Neuron (in vitro differentiated cells): ENCODE results near the gene PDPR.
"Not testable (repeated sequence)": the region's sequence is repeated elsewhere in the genome, so short reads cannot be mapped to it uniquely, and the experiment has no call there.

ENCODE experiments used
- H2AFZ ChIP-seq: one replicate; pipeline ENCODE4 v1.6.1; 2013; ENCODE audit warnings: low read depth, mild to moderate bottlenecking, inconsistent platforms, low read length, moderate library complexity
- H3K27me3 ChIP-seq: one replicate; pipeline ENCODE4 v1.6.1; 2013; ENCODE audit warnings: low read length; ENCODE audit not compliant: insufficient read depth
- H3K36me3 ChIP-seq: one replicate; pipeline ENCODE4 v1.6.1; 2013; ENCODE audit warnings: low read length; ENCODE audit not compliant: insufficient read depth
- H3K4me1 ChIP-seq: one replicate; pipeline ENCODE4 v1.6.1; 2013; ENCODE audit warnings: low read length; ENCODE audit not compliant: insufficient read depth
- H3K4me3 ChIP-seq: 2 replicates; pipeline ENCODE4 v1.5.1; 2013; ENCODE audit warnings: mild to moderate bottlenecking, low read length, moderate library complexity
- H3K9me3 ChIP-seq: one replicate; pipeline ENCODE4 v1.6.1; 2013; ENCODE audit warnings: low read length

PDPR gene

DNA sequence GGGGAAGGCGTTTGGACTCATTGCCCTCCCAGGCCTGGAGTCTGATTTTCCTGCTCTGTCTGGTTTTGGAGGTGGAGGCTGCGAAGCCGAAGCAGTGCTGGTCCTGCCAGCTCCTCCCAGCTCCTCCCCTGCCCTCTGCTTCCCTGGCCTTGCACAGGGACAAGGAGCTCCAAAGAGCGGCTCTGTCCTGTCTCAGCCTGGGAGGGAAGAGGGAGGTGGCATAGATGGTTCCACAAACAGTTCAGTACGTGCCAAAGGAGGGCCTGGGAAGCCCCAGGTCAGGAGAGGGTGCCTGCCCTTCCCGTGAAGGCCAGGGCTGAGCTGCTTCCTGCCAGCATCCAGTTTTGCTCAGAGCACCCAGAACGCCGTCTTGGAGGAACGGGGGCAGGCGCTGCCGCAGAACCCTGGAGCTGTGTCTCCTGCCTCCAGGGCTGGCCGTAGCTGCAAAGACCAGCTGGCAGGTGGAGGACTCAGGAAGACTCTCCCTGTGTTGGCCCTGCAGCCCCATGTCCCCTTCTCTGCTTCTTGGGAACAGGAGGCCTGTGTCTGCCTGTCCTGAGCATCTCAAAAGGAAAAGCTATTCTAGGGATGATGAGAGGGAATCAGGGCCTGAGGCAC is 82.7 kb downstream of the PDPR start:
- H3K27me3 ChIP-seq, H3K36me3 ChIP-seq, H3K4me3 ChIP-seq, H3K9me3 ChIP-seq, H3K4me1 ChIP-seq, H2AFZ ChIP-seq: not testable (repeated sequence)

DNA sequence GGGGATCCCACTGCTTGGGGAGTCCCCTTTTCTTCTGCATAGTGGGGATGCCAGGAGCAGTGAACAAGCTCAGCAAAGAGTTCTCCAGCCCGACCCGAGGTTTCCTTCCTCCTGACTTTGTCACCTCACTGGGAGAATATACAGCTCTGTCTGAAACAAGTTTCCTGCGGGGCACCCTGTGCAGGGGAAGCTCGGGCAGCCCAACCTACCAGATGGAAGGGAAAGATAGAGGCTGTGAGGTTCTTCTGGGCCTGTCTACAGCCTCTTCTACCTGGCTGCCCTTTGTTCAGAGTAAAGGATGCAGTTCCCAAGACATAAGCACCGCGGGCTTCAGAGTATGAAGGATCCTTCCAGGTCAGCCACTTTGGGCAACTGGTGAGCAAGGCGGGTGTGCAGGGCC is 83.5 kb downstream of the PDPR start:
- H3K9me3 ChIP-seq, H3K4me3 ChIP-seq, H3K27me3 ChIP-seq, H2AFZ ChIP-seq, H3K4me1 ChIP-seq, H3K36me3 ChIP-seq: not testable (repeated sequence)

DNA sequence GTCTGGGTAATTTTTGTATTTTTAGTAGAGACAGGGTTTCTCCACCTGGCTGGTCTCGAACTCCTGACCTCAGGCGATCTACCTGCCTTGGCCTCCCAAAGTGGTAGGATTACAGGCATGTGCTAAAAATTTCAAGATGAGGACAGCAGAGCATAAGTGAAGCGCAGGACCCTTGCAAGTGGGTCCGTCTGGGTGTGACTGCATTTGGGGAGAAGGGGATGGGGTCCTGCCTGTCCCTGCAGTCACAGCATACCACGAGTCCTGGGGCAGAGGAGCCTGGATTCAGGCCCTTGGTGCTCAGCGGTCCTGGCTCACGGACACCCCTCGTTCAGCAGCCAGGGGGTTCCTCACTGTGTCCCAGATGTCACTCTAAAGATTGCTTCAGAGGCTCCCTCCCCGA is 84.1 kb downstream of the PDPR start:
- H3K4me1 ChIP-seq, H3K4me3 ChIP-seq, H3K36me3 ChIP-seq, H3K27me3 ChIP-seq, H3K9me3 ChIP-seq, H2AFZ ChIP-seq: not testable (repeated sequence)

DNA sequence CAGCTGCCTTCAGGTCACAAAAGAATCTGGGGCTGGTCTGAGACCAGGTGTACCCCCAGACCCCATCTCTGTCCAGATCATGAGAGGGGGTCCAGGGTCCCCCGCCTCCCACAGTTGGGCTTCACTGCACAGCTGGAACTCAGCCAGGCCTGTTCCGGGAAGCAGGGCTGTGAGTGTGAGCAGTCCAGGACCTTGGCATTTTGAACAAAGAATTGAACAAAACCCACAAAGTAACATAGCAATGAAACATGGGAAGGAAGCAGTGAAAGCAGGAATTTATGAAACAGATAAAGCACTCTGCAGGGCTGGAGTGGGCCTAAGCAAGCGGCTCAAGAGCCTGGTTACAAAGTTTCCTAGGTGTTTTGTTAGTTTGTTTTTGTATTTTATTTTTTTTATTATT is 84.5 kb downstream of the PDPR start:
- H3K4me1 ChIP-seq, H2AFZ ChIP-seq, H3K4me3 ChIP-seq, H3K9me3 ChIP-seq, H3K27me3 ChIP-seq, H3K36me3 ChIP-seq: not testable (repeated sequence)

DNA sequence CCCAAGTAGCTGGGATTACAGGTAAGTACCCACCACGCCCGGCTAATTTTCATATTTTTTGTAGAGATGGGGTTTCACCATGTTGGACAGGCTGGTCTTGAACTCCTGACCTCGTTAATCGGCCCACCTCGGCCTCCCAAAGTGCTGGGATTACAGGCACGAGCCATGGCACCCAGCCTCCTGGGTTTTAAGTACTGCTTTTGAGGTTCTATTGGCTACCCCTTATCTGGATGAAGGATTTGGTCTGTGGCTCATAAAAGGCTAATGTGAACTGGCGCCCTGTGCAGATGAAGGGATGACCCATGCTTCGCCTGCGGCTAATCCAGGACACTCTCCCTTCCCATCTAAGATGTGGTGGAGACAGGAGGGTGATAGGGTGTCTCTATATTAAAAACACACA is 85.0 kb downstream of the PDPR start:
- not testable (repeated sequence) for H3K4me3 ChIP-seq, H3K9me3 ChIP-seq, H3K27me3 ChIP-seq, H3K4me1 ChIP-seq, H2AFZ ChIP-seq, H3K36me3 ChIP-seq

DNA sequence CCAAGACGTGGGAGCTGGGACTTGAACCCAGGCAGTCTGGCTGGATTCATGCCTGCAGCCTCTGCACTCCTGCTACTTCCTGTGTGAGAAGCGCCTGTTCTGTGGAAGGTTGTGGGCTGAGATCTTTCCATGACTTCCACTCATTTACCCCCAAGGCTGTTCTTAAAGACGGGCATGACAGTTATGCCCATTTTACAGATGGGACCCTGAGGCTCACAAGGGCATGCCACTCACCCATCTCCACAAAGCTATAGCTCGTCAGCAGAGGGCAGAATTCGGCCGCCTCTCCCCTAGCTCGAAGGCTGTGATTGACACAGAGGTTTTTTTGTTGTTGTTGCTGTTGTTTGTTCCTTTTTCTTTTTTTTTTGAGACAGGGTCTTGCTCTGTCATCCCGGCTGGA is 85.9 kb downstream of the PDPR start:
- not testable (repeated sequence) for H3K9me3 ChIP-seq, H3K4me1 ChIP-seq, H3K4me3 ChIP-seq, H2AFZ ChIP-seq, H3K36me3 ChIP-seq, H3K27me3 ChIP-seq

DNA sequence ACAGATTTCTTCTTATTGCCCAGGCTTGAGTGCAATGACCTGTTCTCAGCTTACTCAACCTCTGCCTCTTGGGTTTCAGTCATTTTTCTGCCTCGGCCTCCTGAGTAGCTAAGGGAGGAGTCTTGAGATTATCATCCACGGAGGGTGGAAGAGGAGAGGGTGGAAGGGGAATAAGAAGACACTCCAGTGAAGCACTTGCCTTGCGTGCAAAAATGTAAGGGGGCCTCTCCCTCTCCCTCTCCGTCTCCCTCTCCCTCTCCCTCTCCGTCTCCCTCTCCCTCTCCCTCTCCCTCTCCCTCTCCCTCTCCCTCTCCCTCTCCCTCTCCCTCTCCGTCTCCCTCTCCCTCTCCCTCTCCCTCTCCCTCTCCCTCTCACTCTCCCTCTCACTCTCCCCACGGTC is 89.4 kb downstream of the PDPR start:
- H2AFZ ChIP-seq, H3K4me1 ChIP-seq, H3K36me3 ChIP-seq, H3K27me3 ChIP-seq, H3K9me3 ChIP-seq, H3K4me3 ChIP-seq: not testable (repeated sequence)

DNA sequence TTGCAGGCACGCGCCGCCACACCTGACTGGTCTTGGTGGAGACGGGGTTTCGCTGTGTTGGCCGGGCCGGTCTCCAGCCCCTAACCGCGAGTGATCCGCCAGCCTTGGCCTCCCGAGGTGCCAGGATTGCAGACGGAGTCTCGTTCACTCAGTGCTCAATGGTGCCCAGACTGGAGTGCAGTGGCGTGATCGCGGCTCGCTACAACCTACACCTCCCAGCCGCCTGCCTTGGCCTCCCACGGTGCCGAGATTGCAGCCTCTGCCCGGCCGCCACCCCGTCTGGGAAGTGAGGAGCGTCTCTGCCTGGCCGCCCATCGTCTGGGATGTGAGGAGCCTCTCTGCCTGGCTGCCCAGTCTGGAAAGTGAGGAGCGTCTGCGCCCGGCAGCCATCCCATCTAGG is 89.9 kb downstream of the PDPR start:
- not testable (repeated sequence) for H3K4me1 ChIP-seq, H3K36me3 ChIP-seq, H3K27me3 ChIP-seq, H3K9me3 ChIP-seq, H2AFZ ChIP-seq, H3K4me3 ChIP-seq

DNA sequence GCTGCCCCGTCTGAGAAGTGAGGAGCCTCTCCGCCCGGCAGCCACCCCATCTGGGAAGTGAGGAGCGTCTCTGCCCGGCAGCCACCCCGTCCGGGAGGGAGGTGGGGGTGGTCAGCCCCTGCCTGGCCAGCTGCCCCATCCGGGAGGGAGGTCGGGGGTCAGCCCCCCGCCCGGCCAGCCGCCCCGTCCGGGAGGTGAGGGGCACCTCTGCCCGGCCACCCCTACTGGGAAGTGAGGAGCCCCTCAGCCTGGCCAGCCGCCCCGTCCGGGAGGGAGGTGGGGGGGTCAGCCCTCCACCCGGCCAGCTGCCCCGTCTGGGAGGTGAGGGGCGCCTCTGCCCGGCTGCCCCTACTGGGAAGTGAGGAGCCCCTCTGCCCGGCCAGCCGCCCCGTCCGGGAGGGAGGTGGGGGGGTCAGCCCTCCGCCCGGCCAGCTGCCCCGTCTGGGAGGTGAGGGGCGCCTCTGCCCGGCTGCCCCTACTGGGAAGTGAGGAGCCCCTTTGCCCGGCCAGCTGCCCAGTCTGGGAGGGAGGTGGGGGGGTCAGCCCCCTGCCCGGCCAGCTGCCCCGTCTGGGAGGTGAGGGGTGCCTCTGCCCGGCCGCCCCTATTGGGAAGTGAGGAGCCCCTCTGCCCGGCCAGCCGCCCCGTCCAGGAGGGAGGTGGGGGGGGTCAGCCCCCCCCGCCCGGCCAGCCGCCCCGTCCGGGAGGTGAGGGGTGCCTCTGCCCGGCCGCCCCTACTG is 90.7 kb downstream of the PDPR start:
- H3K27me3 ChIP-seq, H3K4me1 ChIP-seq, H3K36me3 ChIP-seq, H2AFZ ChIP-seq, H3K4me3 ChIP-seq, H3K9me3 ChIP-seq: not testable (repeated sequence)

DNA sequence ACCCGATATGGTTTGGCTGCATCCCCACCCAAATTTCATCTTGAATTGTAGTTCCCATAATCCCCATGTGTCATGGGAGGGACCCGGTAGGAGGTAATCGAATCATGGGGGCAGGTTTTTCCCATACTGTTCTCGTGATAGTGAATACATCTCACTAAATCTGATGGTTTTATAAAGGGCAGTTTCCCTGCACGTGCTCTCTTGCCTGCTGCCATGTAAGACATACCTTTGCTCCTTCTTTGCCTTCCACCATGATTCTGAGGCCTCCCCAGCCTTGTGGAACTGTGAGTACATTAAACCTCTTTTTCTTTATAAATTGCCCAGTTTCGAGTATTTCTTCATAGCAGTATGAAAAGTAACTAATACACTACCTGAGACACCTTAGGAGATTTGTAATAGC is 92.2 kb downstream of the PDPR start:
- not testable (repeated sequence) for H3K27me3 ChIP-seq, H3K4me3 ChIP-seq, H3K4me1 ChIP-seq, H2AFZ ChIP-seq, H3K36me3 ChIP-seq, H3K9me3 ChIP-seq
